T follicular helper cell (primary cell): ENCODE data around the gene YPEL3.
A peak's percentile ranks its signal among the peaks of the same experiment; 100 is the strongest.

Source experiments
- DNase-seq: peaks from one replicate; pipeline ENCODE4 v3.0.0-alpha.2; 2020; ENCODE audit warnings: low read depth

Gene YPEL3

GRCh38 chr16:30069611-30070462 lies 26.2 kb downstream of the YPEL3 start:
- DNase-seq = no peak

DNA sequence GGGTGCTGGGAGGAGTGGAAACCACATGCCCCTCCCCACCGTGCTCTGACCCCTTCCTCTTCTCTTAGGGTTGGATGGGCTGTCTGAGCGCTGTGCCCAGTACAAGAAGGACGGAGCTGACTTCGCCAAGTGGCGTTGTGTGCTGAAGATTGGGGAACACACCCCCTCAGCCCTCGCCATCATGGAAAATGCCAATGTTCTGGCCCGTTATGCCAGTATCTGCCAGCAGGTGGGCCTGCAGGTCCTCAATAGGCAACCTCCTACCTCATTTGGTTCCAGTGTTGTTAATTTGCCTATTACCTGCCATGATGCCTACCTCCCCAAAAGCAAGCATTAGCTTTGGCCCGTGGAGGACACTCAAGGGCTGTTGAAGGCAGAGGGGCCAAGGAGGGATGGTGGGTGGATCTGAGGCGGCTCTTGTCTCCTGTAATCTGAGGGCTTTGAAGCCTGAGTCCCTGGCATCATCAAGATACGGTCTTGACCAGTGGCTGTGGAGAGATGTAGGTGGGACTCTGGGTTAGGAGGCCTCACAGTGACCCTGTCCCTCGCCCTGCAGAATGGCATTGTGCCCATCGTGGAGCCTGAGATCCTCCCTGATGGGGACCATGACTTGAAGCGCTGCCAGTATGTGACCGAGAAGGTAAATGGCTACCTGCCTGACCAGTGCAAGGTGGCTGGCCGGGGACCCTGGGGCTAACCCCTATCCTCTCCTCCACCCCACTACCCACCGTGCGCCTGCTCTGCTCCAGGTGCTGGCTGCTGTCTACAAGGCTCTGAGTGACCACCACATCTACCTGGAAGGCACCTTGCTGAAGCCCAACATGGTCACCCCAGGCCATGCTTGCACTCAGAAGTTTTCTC lies 27.0 kb downstream of the YPEL3 start:
- DNase-seq = peak; percentile 55

DNA sequence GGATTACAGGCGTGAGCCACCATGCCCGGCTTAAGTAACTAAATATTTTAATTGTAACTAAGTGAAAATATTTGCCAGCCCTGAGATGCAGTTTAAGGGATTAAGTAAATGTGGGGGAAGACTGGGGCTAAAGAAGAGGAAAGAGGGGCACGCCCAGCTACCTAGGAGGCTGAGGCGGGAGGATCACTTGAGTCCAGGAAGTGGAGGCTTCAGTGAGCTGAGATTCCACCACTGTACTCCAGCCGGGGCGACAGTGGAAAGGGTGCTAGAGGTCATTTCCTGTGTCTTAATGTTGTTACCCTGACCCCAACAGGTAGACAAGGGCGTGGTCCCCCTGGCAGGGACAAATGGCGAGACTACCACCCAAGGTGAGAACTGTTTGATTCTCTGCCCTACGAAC lies 27.7 kb downstream of the YPEL3 start:
- DNase-seq = no peak

GRCh38 chr16:30067584-30067916 lies 28.5 kb downstream of the YPEL3 start:
- DNase-seq = no peak

DNA sequence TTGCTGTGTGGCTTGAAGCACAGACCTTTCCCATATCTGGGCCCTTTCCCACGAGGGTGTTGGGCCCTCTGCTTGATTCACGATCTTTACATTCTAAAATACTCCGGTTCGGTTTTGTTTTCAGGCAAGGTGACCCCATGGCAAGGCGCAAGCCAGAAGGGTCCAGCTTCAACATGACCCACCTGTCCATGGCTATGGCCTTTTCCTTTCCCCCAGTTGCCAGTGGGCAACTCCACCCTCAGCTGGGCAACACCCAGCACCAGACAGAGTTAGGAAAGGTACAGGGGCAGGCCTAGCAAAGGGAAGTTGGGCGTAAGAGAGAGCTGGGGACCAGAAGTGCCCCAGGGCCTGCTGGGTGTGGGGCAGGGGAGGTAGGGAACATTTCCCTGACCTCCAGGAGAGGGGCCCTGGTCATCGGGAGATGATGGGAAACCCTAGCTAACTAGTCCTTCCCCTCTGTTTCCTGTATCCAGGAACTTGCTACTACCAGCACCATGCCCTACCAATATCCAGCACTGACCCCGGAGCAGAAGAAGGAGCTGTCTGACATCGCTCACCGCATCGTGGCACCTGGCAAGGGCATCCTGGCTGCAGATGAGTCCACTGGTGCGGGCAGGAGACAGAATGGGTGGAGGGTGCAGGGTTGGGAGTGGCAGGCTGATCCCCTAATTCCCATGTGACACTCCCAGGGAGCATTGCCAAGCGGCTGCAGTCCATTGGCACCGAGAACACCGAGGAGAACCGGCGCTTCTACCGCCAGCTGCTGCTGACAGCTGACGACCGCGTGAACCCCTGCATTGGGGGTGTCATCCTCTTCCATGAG lies 29.0 kb downstream of the YPEL3 start:
- no peak for DNase-seq

DNA sequence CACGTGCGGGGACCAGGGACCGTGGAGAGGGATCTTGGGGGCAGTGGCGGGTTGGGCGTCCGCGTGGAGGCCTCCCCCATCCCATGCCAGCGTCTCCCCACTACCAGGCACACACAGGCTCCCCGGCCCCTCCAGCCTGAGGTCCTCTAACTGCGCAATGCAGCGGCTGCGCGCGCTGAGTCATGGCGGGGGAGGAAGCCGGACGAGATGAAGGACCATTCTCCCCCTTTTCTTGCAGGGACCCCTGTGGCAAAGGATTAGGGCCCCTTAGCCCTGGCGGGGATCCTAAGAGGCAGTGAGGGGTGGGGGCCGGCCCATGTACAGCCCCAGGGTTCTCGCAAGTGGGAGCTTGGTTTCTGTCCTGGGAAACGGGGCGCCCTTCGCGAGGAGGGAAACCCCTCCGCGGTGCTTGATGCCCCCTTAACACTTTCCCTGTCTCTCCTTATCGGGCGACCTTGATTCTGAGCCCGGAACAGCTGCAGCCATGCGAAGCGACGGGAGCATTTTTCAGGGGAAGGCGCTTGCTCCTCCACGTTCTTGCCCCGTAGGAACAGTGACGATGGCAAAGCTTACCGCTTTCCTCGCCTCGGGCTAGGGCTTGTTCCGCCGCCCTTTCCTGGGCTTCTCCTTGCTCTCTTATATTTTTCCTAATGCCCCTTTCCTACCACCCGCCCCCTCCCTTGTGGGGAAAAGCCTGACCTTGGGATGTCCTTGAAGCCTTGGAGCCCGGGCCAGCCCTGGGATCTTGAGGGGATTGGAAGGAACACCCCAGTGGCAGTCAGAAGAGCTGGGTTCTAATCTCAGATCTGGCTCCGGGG lies 29.9 kb downstream of the YPEL3 start:
- no peak for DNase-seq

DNA sequence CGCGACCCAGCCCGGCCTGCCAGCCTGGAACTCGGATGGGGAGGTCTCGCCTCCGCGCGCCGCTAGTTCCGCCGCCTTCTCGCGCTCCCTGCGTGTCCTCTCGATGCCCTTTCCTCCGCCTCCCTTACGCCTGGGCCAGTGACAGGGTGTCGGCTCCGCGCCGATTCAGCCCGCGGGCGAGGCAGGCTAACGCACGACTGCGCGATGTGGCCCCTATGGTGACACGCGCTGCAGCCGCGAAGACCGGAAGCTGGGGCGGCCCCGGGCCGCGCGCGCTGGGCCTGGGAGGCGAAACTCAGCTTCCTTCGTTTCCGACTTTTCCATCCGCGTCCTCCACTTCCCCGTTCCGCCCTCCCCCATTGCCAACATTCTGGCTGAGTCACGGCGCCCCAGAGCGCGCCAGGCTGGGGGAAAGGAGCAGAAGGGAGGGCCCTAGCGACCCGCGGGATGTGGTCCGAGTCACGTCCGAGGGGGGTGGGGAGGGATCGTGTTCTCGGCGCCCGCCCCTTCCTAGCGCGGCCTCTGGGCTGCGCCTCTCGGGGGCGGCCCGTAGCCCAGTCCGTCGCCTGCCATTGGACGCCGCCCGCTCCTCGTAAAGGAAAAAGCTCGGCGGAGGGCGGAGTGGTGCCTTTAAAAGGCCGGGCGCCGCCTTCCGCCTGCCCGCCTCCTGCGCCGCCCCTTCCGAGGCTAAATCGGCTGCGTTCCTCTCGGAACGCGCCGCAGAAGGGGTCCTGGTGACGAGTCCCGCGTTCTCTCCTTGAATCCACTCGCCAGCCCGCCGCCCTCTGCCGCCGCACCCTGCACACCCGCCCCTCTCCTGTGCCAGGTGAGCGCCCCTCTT lies 30.7 kb downstream of the YPEL3 start, which contains the start of gene ALDOA:
TSS of gene ALDOA (plus strand) at position 659 of the 841 bp plus-strand sequence. CDS start 1,138 bp downstream, outside the sequence.
- DNase-seq = peak; percentile 92

DNA sequence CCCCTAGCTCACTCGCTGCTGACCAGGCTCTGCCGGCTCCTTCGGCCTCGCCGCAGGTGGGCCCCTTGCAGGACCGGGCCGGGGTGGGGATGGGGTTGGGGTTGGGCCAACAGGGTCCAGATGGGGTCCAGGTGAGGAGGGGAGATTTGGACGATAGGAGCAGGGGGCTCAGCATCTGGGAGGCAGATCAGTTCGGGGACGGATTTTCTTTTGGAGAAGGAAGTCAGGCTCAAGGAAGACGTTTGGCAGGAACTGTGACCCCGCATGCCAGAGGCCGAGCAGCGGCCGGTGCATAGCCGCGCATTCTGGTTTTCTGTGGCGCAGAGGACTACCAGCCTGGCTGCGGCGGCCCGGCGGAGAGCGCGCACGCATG lies 31.3 kb downstream of the YPEL3 start:
- DNase-seq = no peak

DNA sequence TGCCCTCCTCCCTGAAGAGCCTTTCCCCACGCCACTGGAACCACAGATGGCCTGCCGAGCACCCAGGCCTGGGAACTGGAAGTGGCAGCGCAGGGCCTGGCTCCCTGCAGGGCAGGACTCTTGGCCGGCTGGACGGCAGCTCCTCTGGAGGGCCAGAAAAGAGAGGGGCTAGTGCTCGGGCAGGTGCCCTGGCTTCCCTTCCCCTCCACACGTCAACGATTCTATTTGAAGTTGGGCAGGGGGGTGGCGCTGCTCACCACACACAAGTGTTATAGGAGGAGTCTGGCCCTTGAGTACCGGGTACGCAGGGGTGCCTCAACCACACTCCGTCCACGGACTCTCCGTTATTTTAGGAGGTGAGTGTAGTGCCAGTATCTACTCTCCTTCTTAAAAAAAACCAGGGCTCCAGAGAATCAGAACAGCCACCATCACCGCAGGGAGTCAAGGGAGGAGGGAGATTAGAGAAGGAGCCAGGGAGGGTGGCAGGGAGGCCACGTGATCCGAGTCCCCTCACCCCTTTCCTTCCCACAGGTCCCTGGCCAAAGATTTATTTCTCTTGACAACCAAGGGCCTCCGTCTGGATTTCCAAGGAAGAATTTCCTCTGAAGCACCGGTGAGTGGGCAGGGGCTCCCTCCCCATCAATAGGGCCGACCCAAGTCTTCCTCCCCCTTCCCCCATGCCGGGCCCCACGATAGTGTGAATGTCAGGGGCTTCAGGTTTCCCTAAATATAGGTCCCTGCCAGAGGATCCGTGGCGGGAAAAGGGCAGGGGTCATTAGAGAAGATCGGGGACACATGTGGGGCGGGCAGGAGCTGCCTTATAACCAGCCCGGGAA lies 31.9 kb downstream of the YPEL3 start:
- DNase-seq = peak; percentile 47

DNA sequence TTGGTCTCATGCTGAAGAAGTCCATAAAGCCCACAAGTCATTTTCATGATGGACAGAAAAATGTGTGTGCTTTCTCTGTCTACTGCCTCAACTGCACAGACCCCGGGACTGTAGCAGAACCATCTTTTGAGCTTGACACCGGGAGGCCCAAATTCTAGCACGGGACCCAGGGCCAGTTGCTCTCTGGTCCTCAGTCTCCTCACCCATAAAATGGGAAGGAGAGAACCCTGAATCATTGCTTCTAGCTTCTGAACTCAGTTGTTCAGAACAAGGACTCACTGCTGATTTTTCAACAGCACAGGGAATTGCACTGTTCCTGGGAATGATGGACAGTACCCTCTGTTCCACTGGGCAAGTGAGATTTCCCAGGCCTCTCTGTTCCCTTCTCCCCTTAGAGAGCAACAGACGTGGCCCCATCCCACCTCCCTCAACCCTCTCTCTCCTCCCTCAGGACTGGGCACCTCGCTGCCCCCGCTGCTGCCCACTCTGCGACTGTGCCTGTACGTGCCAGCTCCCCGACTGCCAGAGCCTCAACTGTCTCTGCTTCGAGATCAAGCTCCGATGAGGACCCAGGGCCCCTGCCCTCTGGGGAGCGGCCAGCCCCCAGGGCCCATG lies 32.6 kb downstream of the YPEL3 start:
- no peak for DNase-seq

GRCh38 chr16:30060836-30061554 lies 35.0 kb downstream of the YPEL3 start:
- no peak for DNase-seq

DNA sequence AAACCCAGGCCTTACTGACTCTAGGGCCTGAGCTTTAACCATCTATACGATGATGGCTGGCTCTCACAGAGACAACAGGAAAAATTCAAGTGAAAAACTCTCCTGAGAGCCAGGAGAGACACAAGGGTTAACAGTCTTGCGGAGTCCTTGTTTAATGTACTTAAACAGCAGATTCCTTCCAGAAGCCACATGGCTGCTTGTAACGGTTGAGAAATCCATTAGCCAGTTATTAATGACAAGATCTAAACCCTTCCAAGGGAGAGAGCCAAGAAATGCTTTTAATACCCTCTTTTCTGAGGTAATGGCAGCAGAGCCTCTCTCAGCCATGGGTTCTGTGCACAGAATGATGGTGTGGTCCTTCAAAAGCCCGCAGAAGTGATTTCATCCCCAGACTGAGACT lies 35.7 kb downstream of the YPEL3 start:
- DNase-seq = no peak

- DNase-seq = peak; percentile 30
Observed at GRCh38 chr16:30054959-30055553, 41.0 kb downstream of the YPEL3 start.

DNA sequence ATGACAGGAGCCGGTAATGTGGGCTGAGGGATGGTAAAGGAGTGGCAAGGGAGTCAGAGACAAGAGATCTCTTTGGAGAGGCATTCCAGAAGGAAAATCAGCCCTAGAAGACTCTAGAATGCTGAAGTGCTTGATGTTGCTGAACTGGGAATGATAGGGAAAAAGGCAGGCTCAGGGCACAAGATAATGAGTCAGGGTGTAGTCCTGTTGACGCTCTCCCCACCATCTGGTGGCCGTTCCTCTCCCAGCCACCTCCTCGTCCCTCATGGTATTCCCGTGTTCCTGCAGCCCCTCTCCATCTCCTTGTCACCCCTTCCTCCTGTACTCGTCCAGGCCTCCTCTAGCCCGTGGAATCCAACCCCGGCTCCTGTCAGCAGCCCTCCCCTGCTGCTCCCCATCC lies 41.6 kb downstream of the YPEL3 start:
- DNase-seq = no peak

GRCh38 chr16:30053376-30054015 lies 42.5 kb downstream of the YPEL3 start:
- DNase-seq = no peak

DNA sequence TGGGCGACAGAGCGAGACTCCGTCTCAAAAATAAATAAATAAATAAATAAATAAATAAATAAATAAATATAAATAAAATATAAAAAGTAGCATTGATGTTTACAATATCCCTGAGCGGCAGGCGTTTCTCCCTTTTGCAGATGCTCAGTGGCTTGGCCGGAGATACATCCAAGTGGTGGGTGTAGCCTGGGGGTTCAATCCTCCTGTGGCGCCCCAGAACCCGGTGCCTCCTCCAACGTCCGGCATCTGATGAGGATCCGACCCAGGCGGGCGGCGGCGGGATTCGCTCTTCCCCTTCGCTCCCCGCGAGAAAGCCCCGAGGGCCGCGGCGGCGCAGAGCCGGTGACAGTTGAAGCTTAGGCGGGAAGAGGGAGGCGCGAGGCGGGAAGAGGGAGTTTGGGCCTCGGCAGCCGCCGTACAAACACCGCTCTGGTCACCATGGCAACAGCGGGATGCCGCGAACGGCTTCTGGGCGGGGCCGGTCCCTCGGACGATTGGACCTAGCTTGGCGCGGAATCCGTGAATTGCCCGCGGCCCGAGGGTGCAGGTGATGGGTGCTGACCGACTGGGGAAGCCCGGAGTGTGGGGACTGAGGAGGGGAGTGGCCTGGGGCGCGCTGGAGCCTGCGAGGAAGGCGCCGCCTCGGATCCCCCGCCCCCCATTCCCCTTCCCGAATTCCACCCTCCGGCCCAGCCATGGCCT lies 43.2 kb downstream of the YPEL3 start:
- peak; percentile 76 for DNase-seq

GRCh38 chr16:30051518-30051917 lies 44.5 kb downstream of the YPEL3 start:
- no peak for DNase-seq
